NCI-H82 treated with DMSO at 0.1 percent for 48 hours (cell line): ENCODE measurements around the gene DNAJC16.
"Not testable (repeated sequence)": the region's sequence is repeated elsewhere in the genome, so short reads cannot be mapped to it uniquely, and the experiment has no call there.

Experiments
- DNase-seq: peaks from one replicate; lab custom pipeline; 2025; ENCODE audit not compliant: unreplicated experiment; lab: John Stamatoyannopoulos, UW

DNAJC16 gene

DNA sequence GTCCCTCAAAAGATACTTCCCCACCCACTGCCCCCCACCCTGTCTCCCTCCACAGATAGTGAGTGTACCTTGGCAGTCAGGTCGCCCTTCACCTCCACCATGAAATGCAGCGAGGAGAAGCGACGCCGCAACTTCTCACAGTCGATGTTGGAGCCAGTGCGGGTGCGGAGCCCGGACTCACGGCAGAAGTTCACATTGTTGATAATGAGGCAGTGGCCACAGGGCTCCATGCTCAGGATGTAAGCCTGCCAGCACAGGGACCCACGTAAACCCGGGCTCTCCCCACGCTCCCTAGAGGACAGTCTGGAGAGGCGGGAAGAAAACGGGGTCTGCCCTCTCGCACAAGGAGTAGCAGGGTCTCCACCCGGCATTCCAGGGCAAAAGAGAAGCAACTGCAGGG lies 19.8 kb upstream of the DNAJC16 start:
- DNase-seq = no peak

DNA sequence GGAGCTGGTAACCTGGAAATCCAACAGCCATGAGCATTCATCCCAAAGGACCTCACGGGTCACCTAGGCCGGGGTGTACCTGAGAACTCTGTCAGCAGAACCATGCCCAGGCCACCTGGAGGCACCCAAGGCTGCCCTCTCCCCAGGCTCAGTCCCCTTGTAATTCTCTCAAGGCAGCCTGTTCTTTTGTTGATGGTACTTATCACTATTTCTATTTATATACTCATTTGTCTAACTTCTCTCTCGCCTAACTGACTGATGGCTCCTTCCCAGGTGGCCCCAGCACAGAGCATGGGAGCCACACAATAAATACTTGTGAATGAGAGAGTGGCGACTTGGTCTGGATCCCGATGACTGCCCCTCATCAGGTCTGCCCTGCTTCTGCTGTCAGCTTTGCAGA lies 19.4 kb upstream of the DNAJC16 start:
- DNase-seq = no peak

DNA sequence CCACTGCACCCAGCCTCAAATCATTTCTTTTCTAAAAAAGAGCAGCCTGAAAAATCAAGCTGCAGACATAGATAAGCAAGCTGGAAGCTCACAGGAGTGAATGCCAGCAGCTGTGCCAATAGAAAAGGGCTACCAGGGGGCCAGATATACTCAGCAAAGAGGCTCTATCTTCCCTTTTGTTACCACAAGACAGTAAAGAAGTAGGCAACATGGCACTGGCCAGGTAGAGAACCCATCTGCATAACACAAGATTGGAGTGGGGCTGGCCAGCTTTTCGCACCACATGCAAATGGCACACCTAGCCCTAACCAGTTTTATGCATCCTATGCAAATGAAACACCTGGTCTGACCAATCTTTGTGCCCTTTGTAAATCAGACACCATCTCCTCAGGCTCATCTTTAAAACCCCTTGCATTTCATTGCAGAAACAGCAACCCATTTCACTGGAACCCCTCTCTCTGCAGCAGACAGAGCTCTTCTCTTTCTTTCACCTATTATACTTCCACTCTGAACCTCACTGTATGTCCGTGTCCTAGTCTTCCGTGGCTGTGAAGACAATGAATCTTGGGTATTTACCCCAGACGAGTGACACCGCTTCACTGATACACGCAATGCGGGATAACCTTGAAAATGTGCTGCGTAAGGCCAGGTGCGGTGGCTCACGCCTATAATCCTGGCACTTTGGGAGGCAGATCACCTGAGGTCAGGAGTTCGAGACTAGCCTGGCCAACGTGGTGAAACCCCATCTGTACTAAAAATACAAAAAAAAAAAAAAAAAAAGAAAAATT lies 17.8 kb upstream of the DNAJC16 start:
- no peak for DNase-seq

DNA sequence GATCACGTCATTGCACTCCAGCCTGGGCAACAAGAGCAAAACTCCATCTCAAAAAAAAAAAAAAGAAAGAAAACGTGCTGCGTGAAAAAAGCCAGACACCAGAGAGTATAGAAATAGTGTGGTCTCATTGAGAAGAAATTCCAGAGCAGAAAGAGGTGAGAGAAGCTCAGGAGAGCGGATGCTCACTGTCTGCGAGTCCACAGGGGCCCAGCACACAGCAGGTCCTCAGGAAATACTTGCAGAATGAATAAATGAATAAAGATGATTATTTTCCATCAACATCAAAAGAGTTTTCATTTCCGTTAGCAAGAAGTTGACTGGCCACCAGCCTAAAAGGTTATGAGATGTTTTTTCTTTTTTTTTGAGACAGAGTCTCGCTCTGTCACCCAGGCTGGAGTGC lies 17.1 kb upstream of the DNAJC16 start:
- DNase-seq = no peak

DNA sequence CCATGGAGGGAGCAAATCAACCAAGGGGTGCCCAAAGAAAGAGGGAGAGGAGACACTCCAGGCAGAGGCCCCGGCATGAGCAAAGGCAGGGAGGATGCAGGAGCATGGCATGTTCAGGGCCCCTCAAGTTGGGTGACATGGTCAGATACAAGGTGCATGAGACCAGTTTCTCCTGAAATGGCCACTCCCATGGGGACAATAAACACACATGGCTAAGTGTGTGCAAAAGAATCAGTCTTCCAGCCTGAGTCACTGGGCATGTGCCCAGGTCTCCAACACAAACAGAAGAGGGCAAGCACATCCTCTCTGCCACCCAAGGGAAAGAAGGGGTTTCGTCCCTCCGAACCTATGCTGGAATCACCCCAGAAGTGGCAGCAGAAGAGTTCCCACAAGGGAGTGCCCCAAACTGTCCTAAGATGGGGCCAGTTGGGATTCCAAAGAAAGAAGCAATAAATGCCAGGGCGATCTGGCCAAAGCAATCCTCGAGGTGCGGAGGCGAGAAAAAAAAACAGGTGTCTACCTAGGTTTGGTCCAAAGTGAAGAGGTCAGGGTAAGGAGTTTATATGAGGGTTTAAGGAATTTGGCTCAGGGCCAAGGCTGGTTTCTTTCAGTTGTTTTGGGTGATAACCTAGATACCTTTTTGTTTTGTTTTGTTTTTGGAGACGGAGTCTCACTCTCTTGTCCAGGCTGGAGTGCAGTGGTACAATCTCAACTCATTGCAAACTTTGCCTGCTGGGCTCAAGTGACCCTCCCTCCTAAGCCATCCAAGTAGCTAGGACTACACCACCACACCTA lies 15.8 kb upstream of the DNAJC16 start:
- no peak for DNase-seq

DNA sequence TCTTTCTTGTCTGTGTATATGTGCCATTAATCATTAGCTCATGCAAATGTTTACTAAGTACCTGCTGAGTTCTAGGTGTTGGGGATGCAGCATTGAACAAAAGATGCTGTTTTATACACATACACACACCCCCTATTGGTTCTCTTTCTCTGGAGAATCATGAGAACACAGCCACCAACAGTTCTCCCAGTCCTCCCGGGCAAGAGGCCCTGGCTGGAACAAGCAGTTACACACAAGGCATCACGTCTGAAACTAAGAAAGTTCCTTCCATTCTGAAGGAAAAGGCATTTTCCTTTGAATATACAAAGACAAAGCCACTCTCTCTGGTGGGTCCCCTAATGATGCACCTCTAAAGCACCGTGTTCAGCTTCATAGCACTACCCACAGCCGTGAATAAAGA lies 13.5 kb upstream of the DNAJC16 start:
- no peak for DNase-seq

DNA sequence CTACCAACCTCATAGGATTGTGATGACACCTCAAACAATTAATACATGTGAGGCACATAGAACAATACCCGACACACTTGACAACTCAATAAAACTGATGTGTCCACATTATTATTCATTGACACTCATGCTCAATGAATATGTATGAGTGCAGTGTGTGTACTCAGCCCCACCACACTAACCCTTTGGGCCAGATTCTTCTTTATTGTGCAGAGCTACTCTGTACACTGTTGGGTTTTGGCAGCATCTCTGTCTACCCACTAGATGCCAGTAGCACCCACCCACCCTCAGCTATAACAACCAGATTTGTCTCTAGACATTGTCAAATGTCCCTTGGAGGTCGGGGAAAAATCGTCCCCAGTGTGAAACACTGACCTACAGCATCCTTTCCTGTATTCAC lies 12.7 kb upstream of the DNAJC16 start:
- DNase-seq = no peak

DNA sequence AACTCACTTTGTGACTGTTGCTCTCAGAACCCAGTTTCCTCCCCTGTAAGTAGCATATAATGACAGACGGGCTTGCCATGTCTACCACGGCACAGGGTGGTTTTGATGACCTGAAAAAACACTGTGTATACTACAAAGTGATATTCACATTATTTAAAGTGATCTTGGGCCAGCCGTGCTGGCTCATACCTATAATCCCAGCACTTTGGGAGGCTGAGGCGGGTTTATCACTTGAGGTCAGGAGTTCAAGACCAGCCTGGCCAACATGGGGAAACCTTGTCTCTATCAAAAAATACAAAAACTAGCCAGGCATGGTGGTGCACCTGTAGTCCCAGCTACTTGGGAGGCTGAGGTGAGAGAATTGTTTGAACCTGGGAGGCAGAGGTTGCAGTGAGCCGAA lies 12.1 kb upstream of the DNAJC16 start:
- not testable (repeated sequence) for DNase-seq

DNA sequence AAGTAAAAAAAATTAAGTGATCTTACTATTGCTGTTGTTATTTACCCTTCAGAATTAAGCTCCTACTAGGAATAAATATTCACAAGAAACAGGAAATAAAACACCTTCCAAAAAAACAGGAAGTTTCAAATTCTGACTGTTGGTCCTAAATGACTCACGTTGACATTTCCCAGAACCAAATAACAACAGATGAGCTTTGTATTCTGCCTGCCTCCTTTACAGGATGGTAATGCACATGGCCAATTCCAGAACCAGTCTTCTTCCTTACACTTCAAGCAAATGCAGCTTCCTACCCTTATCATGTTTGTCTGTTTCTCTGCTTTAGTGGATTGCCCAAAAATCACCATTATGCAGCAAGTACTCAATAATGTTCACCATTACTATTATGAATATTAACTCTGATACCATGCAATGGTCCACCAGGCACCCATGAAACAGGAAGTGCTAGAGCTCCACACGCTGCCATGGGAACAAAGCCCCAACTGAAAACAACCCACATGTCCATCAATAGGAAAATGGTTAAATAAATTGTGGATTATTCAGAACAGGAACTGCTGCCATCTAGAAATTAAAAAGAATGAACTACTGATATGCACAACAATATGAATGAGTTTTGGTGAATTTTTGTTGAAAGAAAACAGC lies 11.5 kb upstream of the DNAJC16 start:
- DNase-seq = no peak

DNA sequence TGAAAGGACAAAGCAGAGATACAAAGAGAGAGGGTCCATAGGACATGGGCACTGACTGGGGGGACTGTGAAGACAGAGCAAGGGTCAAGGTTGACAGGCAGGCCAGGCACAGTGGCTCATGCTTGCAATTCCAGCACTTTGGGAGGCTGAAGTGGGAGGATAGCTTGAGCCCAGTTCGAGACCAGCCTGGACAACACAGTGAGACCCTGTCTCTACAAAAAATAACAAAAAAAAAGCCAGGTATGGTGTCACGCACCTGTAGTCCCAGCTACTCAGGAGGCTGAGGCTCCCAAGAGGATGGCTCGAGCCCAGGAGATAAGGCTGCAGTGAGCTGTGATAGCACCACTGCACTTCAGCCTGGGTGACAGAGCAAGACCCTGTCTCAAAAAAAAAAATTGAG lies 7.0 kb upstream of the DNAJC16 start:
- no peak for DNase-seq

DNA sequence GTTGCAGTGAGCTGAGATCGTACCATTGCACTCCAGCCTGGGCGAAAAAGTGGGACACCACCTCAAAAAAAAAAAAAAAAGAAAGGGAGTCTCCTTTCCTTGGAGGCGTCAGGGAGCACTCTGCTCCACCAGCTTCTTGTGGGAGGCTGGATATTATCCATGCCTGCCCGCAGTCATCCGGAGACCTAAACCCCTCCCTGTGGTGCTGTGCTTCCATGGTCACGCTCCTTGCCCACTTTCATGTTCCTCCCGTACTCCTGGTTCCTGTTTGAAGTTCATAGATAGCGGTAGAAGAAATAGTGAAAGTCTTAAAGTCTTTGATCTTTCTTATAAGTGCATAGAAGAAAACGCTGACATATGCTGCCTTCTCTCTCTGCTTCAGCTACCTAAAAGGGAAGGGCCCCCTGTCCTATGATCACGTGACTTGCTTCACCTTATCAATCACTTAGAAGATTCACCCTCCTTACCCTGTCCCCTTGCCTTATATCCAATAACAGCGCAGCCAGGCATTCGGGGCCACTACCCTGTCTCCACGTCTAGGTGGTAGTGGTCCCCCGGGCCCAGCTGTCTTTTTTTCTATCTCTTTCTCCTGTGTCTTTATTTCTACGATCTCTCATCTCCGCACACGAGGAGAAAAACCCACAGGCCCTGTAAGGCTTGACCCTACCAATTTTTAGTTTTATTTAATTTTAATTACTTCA lies 5.3 kb upstream of the DNAJC16 start:
- DNase-seq = not testable (repeated sequence)

DNA sequence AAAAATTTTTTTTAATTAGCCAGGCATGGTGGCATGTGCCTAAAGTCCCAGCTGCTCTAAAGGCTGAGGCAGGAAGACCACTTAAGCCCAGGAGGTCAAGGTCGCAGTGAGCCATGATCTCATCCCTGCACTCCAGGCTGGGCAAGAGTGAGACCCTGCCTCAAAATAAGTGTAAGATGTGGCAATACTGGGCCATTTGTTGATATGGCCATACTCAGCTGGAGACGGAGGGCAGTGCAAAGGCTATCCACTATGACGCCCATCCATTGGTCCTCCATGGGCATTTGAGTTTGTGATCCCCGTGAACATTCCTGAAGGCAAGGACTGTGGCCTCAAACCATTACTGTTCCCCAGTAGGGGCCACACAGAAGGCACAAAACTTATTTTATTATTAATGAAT lies 4.1 kb upstream of the DNAJC16 start:
- no peak for DNase-seq

DNA sequence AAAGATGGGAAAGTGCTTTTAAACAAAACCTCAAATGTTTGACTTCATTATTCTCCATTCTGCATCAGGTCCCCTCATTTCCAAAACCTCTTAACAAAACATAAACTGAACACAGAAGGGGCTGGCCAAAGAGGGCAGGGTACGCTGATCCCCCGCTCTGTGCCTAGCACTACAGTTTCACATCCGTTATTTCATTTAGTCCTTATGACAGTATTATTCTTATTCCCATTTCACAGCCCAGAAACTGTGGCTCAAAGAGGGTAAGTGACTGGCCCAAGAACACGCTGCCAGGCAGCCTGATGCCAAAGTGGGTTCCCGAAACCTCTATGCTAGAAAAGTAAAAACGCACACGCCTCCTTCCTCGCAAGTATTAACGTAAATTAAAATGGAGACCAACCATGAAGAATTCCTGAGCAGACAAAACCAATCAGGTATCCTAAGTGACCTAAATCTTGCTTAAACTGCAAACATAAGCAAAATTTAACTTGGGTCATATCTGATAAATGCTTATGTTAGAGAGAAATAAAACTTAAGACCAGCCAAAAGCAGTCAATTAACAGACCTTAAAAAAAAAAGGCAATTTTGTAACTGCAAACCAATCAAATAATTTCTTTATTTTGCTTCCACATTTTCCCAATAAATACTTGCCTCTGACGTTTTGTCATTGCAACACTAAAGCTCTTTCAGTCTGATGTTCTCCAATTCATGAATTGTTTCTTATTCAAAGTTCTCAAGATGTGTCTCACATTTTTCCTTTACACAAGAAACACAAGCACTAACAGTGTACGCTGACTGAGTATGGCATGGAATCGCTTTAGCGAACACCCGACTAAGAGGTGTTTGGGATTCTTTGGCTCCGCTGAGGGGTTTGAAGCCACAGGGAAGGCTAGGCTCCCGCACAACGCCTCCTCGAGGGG lies 3.3 kb upstream of the DNAJC16 start:
- no peak for DNase-seq

DNA sequence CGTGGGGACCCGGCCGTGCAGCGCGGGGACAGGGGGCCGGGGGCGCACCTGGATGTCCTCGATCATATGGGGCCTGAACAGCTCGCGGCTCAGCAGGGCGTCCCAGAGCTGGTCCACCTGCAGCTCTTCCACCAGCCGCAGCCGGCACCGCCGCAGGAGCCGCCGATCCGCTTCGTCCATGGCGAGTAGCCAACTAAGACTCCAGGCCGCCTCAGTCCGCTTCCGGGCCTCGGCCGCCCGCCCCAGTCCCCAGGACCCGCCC lies 2.7 kb upstream of the DNAJC16 start, which contains the start of gene CASP9:
Gene CASP9, minus strand, starts transcription at position 195 of the 262 bp plus-strand sequence. Its CDS starts 15 bp downstream, at position 180.
- DNase-seq = no peak

DNA sequence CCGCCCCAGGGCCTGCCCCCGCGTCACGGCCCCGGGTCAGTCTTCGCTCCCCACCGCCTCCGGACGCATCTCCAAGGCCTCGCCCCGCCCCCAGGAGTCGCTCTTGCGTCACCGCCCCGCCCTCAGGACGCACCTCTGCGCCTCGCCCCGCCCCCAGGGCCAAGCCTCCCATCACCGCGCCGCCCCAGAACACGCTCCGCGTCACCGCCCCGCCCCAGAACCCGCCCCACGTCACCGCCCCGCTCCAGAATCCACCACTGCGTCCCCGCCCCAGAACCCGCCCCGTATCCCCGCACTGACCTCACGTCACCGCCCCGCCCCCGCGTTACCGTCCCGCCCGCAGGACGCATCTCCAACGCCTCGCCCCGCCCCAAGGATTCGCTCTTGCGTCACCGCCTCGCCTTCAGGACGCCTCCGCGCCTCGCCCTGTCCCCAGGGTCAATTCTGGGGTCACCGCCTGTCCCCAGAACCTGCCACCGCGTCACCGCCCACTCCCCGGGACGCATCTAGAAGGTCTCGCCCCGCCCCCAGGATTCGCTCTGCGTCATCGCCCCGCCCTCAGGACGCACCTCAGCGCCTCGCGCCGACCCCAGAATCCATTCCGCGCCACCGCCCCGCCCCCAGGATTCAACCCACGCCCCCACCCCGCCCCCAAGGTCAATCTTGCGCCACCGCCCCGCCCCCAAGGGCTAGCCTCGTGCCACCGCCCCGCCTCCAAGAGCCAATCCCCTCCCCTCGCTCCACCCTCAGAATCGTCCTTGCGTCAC lies 2.2 kb upstream of the DNAJC16 start:
- peak; percentile 97 for DNase-seq

DNA sequence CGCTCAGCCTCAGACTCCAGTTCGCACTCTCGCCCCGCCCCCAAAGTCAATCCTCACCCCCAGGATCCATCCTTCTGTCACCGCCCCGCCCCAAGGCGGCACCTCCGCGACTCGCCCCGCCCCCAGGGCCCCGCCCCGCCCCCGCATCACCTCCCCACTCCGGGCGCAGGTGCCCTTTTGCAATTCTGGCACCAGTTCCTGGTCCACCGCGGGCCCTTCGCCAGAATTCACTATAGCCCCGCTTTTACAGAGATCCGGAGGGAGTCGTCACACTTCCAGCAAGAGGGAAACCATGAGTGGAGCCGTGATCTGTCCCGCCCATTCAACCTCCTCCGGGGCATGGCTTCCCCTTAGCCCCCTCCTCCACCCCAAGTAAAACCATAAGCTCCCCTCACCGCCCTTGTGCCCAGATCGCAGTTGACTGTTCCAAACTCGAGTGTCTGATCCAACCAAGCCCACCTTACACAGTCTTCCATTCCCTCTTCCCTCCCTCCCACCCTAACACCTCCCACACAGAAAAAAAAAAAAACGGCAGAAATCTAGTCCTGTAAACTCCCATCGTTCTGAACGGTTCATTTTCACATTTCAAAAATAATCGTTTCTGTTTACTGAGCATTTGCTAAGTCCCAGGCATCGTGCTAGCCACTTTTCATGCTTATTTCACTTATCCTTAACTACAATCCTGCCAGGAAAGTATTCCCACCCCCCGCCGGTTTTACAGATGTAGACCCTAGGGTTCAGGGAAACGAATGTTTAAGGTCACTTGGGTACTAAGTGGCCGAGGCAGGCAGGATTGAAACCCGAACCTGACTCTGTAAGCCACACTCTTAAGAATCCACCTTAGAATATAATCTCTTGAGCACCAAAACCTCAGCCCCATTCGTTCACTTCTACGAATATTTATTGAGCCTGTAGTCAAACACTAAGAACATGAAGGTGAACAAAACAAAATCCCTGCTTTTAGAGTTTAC lies 1.3 kb upstream of the DNAJC16 start:
- peak; percentile 70 for DNase-seq

DNA sequence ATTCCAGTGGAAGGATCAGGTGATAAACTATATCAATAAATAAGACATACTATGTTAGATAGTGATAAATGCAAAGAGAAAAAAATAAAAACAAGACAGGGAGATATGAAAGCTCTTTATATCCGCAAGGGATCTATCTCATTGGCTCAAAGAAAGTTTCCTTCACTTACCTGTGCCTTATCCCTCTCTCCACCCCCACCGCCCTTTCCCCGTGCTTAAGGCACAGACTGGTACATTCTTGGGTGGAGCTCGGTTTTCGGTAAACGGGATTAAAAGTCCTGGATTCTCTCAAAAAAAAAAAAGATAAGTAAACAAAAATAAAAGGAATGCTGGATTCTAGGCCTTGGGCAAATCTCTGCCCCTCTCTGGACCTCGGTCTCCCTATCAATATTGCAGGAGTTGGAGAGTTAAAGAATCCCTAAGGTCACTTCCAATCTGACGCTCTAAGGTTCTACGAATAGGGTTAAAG lies 593 bp upstream of the DNAJC16 start:
- no peak for DNase-seq

DNA sequence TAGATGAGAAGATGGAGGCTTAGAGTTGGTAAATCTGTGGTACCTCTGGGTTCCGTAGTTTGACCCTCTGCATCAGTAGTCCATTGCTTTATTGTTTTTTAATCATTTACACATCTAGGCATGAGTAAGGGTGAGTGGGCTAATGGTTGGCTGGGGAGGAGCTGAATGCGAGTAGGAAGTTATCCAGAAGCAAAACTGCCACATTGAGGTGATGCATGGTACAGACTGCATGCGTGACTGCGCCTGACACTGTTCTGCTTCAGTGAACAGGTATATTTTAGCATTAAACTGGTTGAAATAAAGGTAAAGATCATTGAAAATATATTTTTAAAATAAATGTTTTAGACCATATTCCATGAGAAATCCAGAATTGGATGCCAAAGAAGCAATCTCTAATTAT lies 4.4 kb downstream of the DNAJC16 start:
- DNase-seq = no peak
